A172 (cell line): ENCODE measurements around the gene SKIDA1. TPM values are rescaled to one million over a fixed set of nuclear protein-coding genes. Genes with fewer than 3 reads are reported as not detected.
A peak's percentile ranks its signal among the peaks of the same experiment; 100 is the strongest.

Experiments
- DNase-seq: peaks from one replicate; pipeline ENCODE4 v3.0.0-alpha.2; 2015; ENCODE audit warnings: low spot score
- total RNA-seq: library from RNA; depleted of rRNA; stranded (reverse); fragments of >200 nt; shearing (Covaris generic); gene quantifications from 2 replicates; pipeline ENCODE4 v1.2.3, GENCODE V29; 2014

The SKIDA1 gene
- total RNA-seq, 1 experiment from 2014 or later = 0.53 TPM

GRCh38 chr10:21529032-21529910 is 3.8 kb upstream of the SKIDA1 start:
- no peak for DNase-seq

- DNase-seq = peak; percentile 52
Measured at GRCh38 chr10:21528236-21529031, 3.0 kb upstream of the SKIDA1 start.

- peak; percentile 49 for DNase-seq
Measured at GRCh38 chr10:21527598-21528235, 2.2 kb upstream of the SKIDA1 start.

GRCh38 chr10:21526860-21527597 is 1.5 kb upstream of the SKIDA1 start:
- no peak for DNase-seq

GRCh38 chr10:21526188-21526859 is 842 bp upstream of the SKIDA1 start:
- peak; percentile 61 for DNase-seq

- peak; percentile 22 for DNase-seq
Measured at GRCh38 chr10:21524526-21525366, 736 bp downstream of the SKIDA1 start.

- no peak for DNase-seq
Measured at GRCh38 chr10:21524131-21524525, 1.4 kb downstream of the SKIDA1 start.

- no peak for DNase-seq
Measured at GRCh38 chr10:21523557-21524008, 1.9 kb downstream of the SKIDA1 start.

GRCh38 chr10:21522631-21523406 is 2.7 kb downstream of the SKIDA1 start:
- no peak for DNase-seq

GRCh38 chr10:21521751-21522533 is 3.5 kb downstream of the SKIDA1 start:
- no peak for DNase-seq

- no peak for DNase-seq
Measured at GRCh38 chr10:21520949-21521348, 4.5 kb downstream of the SKIDA1 start.

GRCh38 chr10:21520509-21520908 is 5.0 kb downstream of the SKIDA1 start:
- DNase-seq = peak; percentile 4

GRCh38 chr10:21519941-21520436 is 5.5 kb downstream of the SKIDA1 start:
- DNase-seq = peak; percentile 60

GRCh38 chr10:21519397-21519933 is 6.0 kb downstream of the SKIDA1 start:
- no peak for DNase-seq

GRCh38 chr10:21518641-21519396 is 6.7 kb downstream of the SKIDA1 start:
- peak; percentile 24 for DNase-seq

GRCh38 chr10:21518149-21518640 is 7.3 kb downstream of the SKIDA1 start:
- DNase-seq = peak; percentile 58
